Neural progenitor cell (in vitro differentiated cells): ENCODE results near the gene CRELD2. TPM values are rescaled to one million over a fixed set of nuclear protein-coding genes. Genes with fewer than 3 reads are reported as not detected.

Experiments
- DNase-seq: peaks from one replicate; pipeline ENCODE4 v3.0.0-alpha.2; 2016; ENCODE audit warnings: low spot score
- H2AFZ ChIP-seq: fragments of 200-600 bp; sonication (generic); replicated peaks from 2 replicates; pipeline ENCODE4 v1.6.1; 2016; ENCODE audit warnings: antibody characterized with exemption
- H3F3A ChIP-seq: fragments of 200-600 bp; sonication (generic); 2 replicates; pipeline ENCODE4 v1.6.1; 2016; ENCODE audit warnings: antibody characterized with exemption, low read depth
- H3K27ac ChIP-seq: fragments of 200-600 bp; sonication (generic); 2 replicates; pipeline ENCODE4 v1.5.1; 2016; ENCODE audit warnings: mild to moderate bottlenecking
- H3K27me3 ChIP-seq: fragments of 200-600 bp; sonication (generic); 2 replicates; pipeline ENCODE4 v1.6.1; 2016; ENCODE audit warnings: mild to moderate bottlenecking, moderate library complexity
- H3K36me3 ChIP-seq: fragments of 200-600 bp; sonication (generic); 2 replicates; pipeline ENCODE4 v1.5.1; 2016
- H3K4me1 ChIP-seq: fragments of 200-600 bp; sonication (generic); 2 replicates; pipeline ENCODE4 v1.6.1; 2016; ENCODE audit warnings: mixed run types
- H3K4me2 ChIP-seq: fragments of 200-600 bp; sonication (generic); 2 replicates; pipeline ENCODE4 v1.6.1; 2016
- H3K4me3 ChIP-seq: fragments of 200-600 bp; sonication (generic); 2 replicates; pipeline ENCODE4 v1.5.1; 2016
- H3K79me2 ChIP-seq: fragments of 200-600 bp; sonication (generic); 2 replicates; pipeline ENCODE4 v1.6.1; 2016; ENCODE audit warnings: low read depth
- H3K9ac ChIP-seq: fragments of 200-600 bp; sonication (generic); 2 replicates; pipeline ENCODE4 v1.6.1; 2016
- H3K9me3 ChIP-seq: fragments of 200-600 bp; sonication (generic); 2 replicates; pipeline ENCODE4 v1.5.1; 2016; ENCODE audit warnings: low read depth
- H4K20me1 ChIP-seq: fragments of 200-600 bp; sonication (generic); 2 replicates; pipeline ENCODE4 v1.6.1; 2016; ENCODE audit warnings: low read depth
- H3K27ac Mint-ChIP-seq: 3 replicates; pipeline ENCODE4 v1.8.0; 2021; ENCODE audit warnings: mixed read lengths
- H3K27me3 Mint-ChIP-seq: 2 replicates; pipeline ENCODE4 v1.8.0; 2022; ENCODE audit warnings: low read depth, mild to moderate bottlenecking, inconsistent platforms, moderate library complexity, mixed read lengths; ENCODE audit not compliant: insufficient read depth
- H3K36me3 Mint-ChIP-seq: 3 replicates; pipeline ENCODE4 v1.8.0; 2021; ENCODE audit warnings: mixed read lengths
- H3K4me1 Mint-ChIP-seq: 3 replicates; pipeline ENCODE4 v1.8.0; 2021; ENCODE audit warnings: mixed read lengths
- H3K4me3 Mint-ChIP-seq: 3 replicates; pipeline ENCODE4 v1.8.0; 2021; ENCODE audit warnings: mild to moderate bottlenecking, moderate library complexity, mixed read lengths
- H3K9me3 Mint-ChIP-seq: 3 replicates; pipeline ENCODE4 v1.8.0; 2020; ENCODE audit warnings: mixed read lengths
- CTCF ChIP-seq: fragments of 200-600 bp; sonication (generic); IDR thresholded peaks from 2 replicates; pipeline ENCODE4 v1.5.1; 2017; ENCODE audit warnings: antibody characterized with exemption, mild to moderate bottlenecking
- EZH2 ChIP-seq: fragments of 200-600 bp; sonication (generic); IDR thresholded peaks from 2 replicates; pipeline ENCODE4 v1.6.1; 2017; ENCODE audit warnings: antibody characterized with exemption, mild to moderate bottlenecking, moderate library complexity
- EZH2phosphoT487 ChIP-seq: fragments of 200-600 bp; sonication (generic); IDR thresholded peaks from 2 replicates; pipeline ENCODE4 v1.6.1; 2017; ENCODE audit warnings: antibody characterized with exemption
- total RNA-seq: library from RNA; depleted of rRNA; stranded (reverse); fragments of >200 nt; gene quantifications from 2 replicates; pipeline ENCODE4 v1.2.3, GENCODE V29; 2015; ENCODE audit warnings: low replicate concordance

CRELD2 gene
- total RNA-seq, 1 donor from 2014 or later = 12.2 TPM

DNA sequence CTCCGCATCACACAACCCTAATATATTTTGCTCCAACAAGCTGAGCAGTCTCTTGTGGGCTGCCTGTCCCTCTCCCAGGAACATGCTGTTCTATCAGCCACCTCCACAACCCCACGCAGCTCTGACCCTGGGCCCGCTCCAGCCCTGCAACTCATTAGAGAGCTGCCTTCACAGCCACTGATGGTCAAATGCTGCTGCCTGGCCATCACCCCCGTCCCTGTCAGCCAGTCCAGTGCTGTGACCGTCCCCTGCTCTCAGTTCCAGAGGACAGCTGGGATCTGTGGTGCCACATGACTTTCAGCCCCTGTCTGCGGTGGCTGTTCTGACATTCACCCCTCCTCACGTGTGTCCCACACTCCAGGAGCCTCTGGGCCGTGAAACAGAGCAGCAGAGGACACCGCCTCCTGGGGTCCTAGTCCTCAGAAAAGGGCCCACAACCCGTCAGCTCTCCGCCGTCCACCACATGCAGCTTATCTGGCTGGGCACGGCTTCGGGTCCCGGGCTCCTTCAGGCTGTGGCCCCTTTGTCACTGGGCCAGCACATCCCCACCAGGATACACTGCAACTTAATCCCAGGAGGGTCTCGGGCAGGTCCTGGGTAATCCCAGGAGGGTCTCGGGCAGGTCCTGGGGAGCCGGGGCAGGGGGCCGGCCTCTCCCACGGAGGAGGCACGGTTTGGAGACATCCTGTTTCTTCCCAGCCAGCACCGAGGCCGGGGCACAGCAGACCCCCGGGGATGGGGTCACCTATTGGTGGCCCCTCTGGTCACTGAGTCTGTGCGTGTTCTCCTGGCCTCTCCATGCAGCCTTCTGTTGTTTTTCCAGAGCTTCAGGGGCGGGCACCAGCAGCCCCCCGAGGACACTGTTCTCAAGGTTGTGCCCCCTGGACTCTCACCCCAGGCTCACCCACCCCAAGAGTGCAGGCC lies 15.1 kb downstream of the CRELD2 start:
- H2AFZ ChIP-seq = no peak overlapping the region
- no peak overlapping the region for H3K9ac ChIP-seq

DNA sequence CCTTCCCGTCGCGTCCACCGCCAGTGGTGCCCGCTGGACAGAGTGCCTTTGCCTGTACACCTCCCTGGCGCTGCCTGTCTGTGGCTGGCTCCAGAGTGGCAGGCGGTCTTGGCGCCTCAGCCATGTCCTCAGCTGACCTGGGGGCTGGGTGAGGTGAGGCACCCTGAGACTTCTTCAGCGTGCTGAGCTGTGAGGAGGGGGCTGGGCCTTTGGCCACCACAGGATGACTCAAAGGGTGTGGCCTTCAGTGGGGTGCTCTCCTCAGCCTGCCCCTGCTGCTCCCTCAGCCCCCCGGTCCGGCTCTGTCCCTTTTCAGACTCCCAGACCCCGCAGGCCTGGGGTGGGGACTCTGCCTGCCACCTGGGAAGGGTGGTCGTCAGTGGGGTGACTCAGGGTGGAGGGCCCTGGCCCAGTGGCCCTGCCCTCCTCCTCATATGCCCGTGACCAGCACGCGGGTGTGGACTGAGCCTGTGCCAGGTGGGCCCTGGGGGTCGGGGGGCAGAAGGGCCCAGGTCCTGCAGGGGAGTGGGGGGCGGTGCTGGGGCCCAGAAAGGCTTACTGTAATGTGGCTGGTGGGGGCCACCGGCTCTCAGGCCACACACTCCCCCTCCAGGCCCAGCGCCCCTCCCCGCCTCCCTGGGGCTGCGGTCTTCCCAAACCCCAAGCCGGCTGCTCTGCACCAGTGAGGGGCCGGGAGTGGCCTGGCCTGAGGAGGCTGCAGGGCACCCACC lies 15.9 kb downstream of the CRELD2 start:
- no peaks in the 10 kb centered on the region for H3K79me2 ChIP-seq
- Mint-ChIP-seq H3K36me3 (no peaks in the 10 kb centered on the region), H3K27ac (no peak overlapping the region), H3K4me1 (peaks cover 18% of the 10 kb centered on the region), H3K27me3 (peaks cover 8% of the 10 kb centered on the region), H3K4me3 (no peak overlapping the region), H3K9me3 (no peaks in the 10 kb centered on the region)
- peaks cover 15% of the 10 kb centered on the region for H3K4me1 ChIP-seq
- DNase-seq = no peak
- H2AFZ ChIP-seq = no peak overlapping the region
- H3K4me2 ChIP-seq = peak overlapping the region; percentile 76
- H3K27ac ChIP-seq = no peak overlapping the region
- H4K20me1 ChIP-seq = peaks cover 3% of the 10 kb centered on the region
- H3K36me3 ChIP-seq = no peaks in the 10 kb centered on the region
- TF ChIP-seq EZH2phosphoT487 (no peak), EZH2 (no peak), CTCF (no peak)
- H3F3A ChIP-seq = peaks cover 4% of the 10 kb centered on the region
- H3K9me3 ChIP-seq = no peaks in the 10 kb centered on the region
- H3K4me3 ChIP-seq = no peak overlapping the region
- H3K27me3 ChIP-seq = peaks cover 45% of the 10 kb centered on the region
- H3K9ac ChIP-seq = no peak overlapping the region

More for the DNA sequence above, 15.1 kb downstream of the CRELD2 start:
- H3K9me3 ChIP-seq = no peaks in the 10 kb centered on the region
- no peak overlapping the region for H3K4me2 ChIP-seq
- Mint-ChIP-seq H3K27ac (peak overlapping the region; percentile 61), H3K36me3 (no peaks in the 10 kb centered on the region), H3K4me3 (peak overlapping the region; percentile 27), H3K4me1 (peaks cover 13% of the 10 kb centered on the region), H3K27me3 (peaks cover 8% of the 10 kb centered on the region), H3K9me3 (no peaks in the 10 kb centered on the region)
- H4K20me1 ChIP-seq = peaks cover 3% of the 10 kb centered on the region
- no peaks in the 10 kb centered on the region for H3K36me3 ChIP-seq
- peaks cover 15% of the 10 kb centered on the region for H3K4me1 ChIP-seq
- no peak for DNase-seq
- H3K4me3 ChIP-seq = no peak overlapping the region
- no peak overlapping the region for H3K27ac ChIP-seq
- H3K27me3 ChIP-seq = peaks cover 53% of the 10 kb centered on the region
- H3F3A ChIP-seq = peaks cover 4% of the 10 kb centered on the region
- TF ChIP-seq EZH2 (no peak), CTCF (no peak), EZH2phosphoT487 (no peak)
- H3K79me2 ChIP-seq = no peaks in the 10 kb centered on the region

DNA sequence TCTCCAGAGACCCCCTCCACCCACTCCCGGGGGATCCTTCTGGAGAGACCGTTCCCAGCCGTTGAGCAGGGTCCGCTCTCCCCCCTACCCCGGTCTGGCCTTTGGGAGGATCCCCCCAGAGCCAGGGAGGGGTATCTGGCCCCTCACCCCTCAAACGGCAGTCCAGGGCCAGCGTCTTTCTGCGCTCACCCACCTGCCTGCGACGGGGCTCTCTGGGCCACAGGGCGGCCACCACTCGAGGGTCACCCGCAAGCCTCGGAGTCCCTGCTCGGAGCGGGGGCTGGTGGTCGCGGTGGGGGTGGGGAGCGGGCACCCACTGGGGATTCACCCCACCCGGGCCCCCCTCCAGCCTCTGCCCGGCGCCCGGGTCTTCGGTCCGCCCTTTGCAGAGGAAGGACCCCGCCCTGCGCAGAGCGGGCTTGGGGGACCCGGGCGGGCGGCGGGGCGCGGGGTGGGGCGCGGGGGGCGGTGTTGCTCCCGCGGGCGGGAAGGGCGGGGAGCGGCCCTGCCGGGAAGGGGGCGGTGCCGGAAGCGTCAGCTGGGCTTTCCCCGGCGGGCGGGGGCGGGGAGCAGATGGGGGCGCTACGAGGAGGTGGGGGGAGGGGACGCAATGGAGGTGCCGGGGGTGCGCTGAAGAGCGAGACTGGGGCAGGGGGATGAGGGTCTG lies 16.6 kb downstream of the CRELD2 start:
- no peak overlapping the region for H3K4me3 Mint-ChIP-seq
- DNase-seq = peak; percentile 65
- Histone ChIP-seq H3K36me3 (no peaks in the 10 kb centered on the region), H3K27me3 (peaks cover 38% of the 10 kb centered on the region), H3K4me1 (peaks cover 15% of the 10 kb centered on the region), H3K9ac (no peak overlapping the region), H3K27ac (no peak overlapping the region), H2AFZ (no peak overlapping the region), H3K9me3 (no peaks in the 10 kb centered on the region), H3K79me2 (no peaks in the 10 kb centered on the region), H3K4me2 (peak overlapping the region; percentile 76), H3F3A (peaks cover 4% of the 10 kb centered on the region), H3K4me3 (peak overlapping the region; percentile 37), H4K20me1 (peaks cover 3% of the 10 kb centered on the region)
- no peak for TF ChIP-seq CTCF
- no peak for TF ChIP-seq EZH2
- no peak for TF ChIP-seq EZH2phosphoT487
- peaks cover 8% of the 10 kb centered on the region for H3K27me3 Mint-ChIP-seq
- no peak overlapping the region for H3K27ac Mint-ChIP-seq
- peaks cover 20% of the 10 kb centered on the region for H3K4me1 Mint-ChIP-seq
- H3K36me3 Mint-ChIP-seq = no peaks in the 10 kb centered on the region
- no peaks in the 10 kb centered on the region for H3K9me3 Mint-ChIP-seq
